Measurements from ENCODE around the gene KATNAL2.

KATNAL2 gene

DNA sequence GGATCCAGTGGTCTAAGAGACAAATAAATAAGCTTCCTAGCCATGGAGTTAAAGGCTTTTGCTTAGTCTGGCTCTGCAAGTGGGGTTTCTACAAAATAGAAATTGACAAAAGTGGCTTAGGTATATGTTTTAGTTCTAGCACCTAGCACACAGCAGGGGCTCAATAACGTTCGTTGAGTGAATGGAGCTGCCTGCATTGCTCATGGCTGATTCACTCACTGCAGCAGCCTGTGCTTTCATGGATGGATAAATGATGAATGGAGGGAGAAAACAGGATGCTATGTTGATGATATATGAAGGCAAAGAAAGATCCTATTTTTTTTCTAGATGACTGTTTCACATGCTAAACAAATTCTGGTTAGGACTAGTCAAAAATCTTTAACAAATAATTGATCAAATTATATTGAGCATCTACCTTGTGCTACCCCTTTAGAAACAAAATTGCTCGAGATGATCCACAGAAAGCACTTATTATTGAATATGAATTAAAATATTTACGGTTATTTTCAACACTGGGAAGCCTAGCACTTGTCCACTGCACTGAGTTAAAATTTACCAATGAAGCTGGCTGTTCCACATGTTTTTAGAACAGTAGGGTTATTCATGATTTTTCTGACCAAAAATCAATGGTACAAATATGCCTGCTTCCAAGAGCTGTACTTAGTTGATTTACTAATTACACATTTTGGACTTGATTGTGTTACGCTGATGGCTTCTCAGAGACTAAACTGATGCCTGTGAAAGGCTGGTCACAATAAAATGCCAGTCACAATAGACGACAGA lies 193.3 kb downstream of the KATNAL2 start:
- H3K4me3 ChIP-seq (ENCODE audit: low read depth, low read length), result no peak overlapping the region
- TF ChIP-seq, protein P1, sequence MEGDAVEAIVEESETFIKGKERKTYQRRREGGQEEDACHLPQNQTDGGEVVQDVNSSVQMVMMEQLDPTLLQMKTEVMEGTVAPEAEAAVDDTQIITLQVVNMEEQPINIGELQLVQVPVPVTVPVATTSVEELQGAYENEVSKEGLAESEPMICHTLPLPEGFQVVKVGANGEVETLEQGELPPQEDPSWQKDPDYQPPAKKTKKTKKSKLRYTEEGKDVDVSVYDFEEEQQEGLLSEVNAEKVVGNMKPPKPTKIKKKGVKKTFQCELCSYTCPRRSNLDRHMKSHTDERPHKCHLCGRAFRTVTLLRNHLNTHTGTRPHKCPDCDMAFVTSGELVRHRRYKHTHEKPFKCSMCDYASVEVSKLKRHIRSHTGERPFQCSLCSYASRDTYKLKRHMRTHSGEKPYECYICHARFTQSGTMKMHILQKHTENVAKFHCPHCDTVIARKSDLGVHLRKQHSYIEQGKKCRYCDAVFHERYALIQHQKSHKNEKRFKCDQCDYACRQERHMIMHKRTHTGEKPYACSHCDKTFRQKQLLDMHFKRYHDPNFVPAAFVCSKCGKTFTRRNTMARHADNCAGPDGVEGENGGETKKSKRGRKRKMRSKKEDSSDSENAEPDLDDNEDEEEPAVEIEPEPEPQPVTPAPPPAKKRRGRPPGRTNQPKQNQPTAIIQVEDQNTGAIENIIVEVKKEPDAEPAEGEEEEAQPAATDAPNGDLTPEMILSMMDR (IDR thresholded peaks at IDR 0.05; ENCODE audit: borderline replicate concordance, insufficient read depth, low read depth, low read length), result no peak

DNA sequence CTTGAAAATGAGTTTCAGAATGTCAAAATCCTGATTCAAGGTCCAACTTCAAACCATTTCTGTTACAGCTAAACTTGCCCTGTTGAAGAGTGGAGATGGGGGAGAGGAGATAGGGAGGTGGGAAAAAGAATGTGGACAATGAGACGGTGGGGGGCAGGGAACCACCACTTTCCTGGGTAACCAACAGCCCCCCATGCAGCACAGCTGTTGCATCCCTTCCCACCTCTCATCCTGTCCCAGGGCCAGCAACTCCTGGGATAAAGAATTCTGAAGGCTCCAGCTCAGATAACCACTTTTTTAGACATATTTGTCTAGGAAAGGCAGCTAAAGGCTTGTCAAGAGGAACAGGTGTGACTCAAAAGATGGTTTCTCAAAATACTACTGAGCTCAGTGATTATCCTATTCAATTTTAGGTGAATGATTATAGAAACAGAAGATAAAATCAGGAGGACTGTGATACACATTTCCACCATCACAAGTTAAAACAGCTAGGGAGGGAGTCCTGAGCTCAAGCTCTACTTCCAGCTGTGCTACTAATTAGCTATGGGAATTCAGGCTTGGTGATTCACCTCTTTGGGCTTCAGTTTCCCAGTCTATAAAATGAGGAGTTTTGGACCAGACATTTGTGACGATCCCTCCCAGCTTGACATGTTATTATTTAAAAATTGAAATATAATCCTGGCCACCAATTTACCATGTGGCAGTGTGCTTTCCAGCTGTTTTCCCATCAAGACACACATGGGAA lies 196.6 kb downstream of the KATNAL2 start:
- no peak overlapping the region for H3K4me3 ChIP-seq (ENCODE audit: low read depth, low read length)
- TF ChIP-seq, protein P1 (IDR thresholded peaks at IDR 0.05; ENCODE audit: borderline replicate concordance, insufficient read depth, low read depth, low read length), result no peak

DNA sequence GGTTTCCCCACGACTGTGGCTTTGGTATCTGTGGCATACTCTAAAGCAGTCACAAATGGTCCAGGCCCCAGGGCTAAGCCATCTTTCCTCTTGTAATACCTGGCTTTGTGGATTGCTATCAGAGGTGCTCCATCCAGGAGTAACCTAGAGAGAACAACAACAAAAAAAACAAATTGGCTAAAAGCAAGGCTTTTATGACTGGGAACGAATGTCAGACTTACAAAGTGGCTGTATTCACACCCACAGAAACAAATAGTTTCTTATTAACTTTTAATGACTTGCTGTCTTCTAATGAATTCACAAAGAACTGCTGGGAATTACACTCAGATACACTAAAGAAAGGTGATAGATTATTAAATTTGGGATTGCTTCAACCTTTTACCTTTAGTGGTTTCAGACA lies 197.8 kb downstream of the KATNAL2 start:
- no peak overlapping the region for H3K4me3 ChIP-seq (ENCODE audit: low read depth, low read length)
- TF ChIP-seq, protein P1 (IDR thresholded peaks at IDR 0.05; ENCODE audit: borderline replicate concordance, insufficient read depth, low read depth, low read length), result no peak

DNA sequence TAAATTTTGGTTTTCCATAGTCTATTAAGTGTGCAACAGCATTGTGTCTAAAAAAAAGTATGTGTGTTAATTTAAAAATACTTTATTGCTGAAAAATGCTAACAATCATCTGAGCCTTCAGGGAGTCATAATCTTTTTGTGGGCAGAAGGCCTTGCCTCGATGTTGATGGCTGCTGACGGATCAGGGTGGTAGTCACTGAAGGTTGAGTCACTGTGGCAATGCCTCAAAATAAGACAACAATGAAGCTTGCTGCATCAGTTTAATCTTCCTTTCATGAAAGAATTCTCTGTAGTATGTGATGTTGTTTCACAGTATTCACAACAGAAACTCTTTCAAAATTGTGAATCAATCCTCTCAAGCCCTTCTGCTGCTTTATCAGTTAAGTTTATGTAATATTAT lies 201.6 kb downstream of the KATNAL2 start:
- no peak overlapping the region for H3K4me3 ChIP-seq (ENCODE audit: low read depth, low read length)
- TF ChIP-seq, protein P1 (IDR thresholded peaks at IDR 0.05; ENCODE audit: borderline replicate concordance, insufficient read depth, low read depth, low read length), result no peak

DNA sequence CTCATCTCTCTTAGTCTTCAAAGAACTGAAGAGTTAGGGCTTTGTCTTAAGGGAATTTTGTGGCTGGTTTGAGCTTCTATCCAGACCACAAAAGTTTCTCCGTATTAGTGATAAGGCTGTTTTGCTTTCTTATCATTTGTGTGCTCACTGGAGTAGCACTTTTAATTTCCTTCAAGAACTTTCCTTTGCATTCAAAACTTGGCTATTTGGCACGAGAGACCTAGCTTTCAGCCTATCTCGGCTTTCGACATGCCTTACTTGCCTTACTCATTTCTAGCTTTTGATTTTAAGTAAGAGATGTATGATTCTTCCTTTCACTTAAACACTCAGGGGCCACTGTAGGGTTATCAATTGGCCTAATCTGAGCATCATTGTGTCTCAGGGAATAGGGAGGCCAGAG lies 203.0 kb downstream of the KATNAL2 start:
- TF ChIP-seq, protein P1 (IDR thresholded peaks at IDR 0.05; ENCODE audit: borderline replicate concordance, insufficient read depth, low read depth, low read length), result no peak
- no peak overlapping the region for H3K4me3 ChIP-seq (ENCODE audit: low read depth, low read length)

DNA sequence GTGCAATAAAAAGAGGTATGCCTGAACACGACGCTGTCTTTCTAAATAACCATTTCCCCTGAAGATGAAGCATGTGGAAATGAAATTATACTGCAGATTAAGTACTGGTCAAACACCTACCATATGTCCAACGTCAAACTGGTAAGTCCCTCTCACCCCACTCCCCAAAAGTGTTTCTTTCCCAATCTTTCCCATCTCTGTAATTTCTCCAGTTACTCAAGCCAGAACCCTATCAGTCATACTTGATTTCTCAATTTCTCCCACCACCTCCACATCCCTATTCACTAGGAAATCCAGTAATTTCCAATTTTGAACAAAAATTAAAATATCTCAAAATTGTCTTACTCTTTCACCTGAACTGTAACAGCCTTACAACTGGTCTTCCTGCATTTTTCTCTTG lies 203.7 kb downstream of the KATNAL2 start:
- TF ChIP-seq, protein P1 (IDR thresholded peaks at IDR 0.05; ENCODE audit: borderline replicate concordance, insufficient read depth, low read depth, low read length), result no peak
- no peak overlapping the region for H3K4me3 ChIP-seq (ENCODE audit: low read depth, low read length)

DNA sequence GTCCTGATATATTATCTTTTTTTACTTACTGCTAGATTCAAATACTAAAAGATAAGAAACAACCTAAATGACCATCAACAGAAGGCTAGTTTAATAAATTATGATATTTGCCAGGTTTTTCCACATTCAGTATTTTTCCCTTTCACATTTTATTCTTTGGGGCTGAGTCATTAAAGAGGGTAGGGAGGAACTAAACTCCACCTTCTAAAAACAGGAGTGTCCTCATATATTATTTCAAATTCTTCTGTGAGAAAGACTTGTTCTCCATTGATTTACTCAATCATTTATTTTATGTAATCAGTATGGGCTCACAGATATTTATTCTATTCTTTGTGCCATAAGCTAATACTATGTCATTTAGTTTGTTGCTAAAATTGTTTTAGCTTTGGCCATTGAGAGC lies 223.9 kb downstream of the KATNAL2 start:
- TF ChIP-seq, protein P1 (IDR thresholded peaks at IDR 0.05; ENCODE audit: borderline replicate concordance, insufficient read depth, low read depth, low read length), result no peak

More for the DNA sequence above, 223.9 kb downstream of the KATNAL2 start:
- no peak overlapping the region for H3K4me3 ChIP-seq (ENCODE audit: low read depth, low read length)

All from GM12875 (cell line).